ENCODE data around the gene FAT1.

FAT1 gene

DNA sequence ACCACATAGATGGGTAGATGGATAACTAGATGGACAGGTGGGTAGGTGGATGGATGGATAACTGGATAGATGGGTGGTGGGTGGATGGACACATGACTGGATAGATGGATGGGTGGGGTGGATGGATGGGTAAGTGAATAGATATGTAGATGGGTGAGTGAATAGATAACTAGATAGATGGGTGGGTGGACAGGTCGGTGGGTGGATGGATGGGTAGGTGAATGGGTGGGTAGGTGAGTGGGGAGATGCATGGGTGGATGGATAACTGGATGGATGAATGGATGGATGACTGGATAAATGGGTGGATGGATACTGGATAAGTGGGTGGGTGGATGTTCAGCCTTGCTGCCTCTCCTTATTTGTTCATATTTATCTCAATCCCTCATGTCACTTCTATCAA, 116.2 kb downstream of the FAT1 start:
- TF ChIP-seq EZH2 (optimal IDR thresholded peaks at IDR 0.05; ENCODE audit: low read depth, low read length): no peak
- TF ChIP-seq CTCF (IDR thresholded peaks at IDR 0.05; ENCODE audit: low read length): no peak
- TF ChIP-seq EZH2phosphoT487 (IDR thresholded peaks at IDR 0.05; ENCODE audit: low read length): no peak
- Histone ChIP-seq H3K4me1 (ENCODE audit: low read length) (no peaks in the 10 kb centered on the region), H3K4me3 (ENCODE audit: low read length) (no peak overlapping the region), H3K9me3 (replicated peaks; ENCODE audit: insufficient read depth, low read length) (no peaks in the 10 kb centered on the region), H4K20me1 (ENCODE audit: insufficient read depth, low read length) (no peaks in the 10 kb centered on the region), H3F3A (ENCODE audit: insufficient read depth, low read length) (no peaks in the 10 kb centered on the region), H2AFZ (ENCODE audit: low read length) (no peak overlapping the region), H3K27ac (ENCODE audit: low read length) (no peak overlapping the region), H3K9ac (ENCODE audit: low read length) (no peak overlapping the region), H3K9me2 (replicated peaks; ENCODE audit: insufficient read depth, low read length) (no peaks in the 10 kb centered on the region), H3K27me3 (replicated peaks; ENCODE audit: insufficient read depth, low read length) (no peaks in the 10 kb centered on the region), H3K36me3 (replicated peaks; ENCODE audit: insufficient read depth, low read length) (no peaks in the 10 kb centered on the region), H3K79me2 (ENCODE audit: low read length) (no peaks in the 10 kb centered on the region), H3K4me2 (ENCODE audit: low read depth, low read length) (no peak overlapping the region)
- DNase-seq: no peak

- H3K27ac ChIP-seq (ENCODE audit: low read length): no peak overlapping the region
- DNase-seq: no peak
- no peaks in the 10 kb centered on the region for H3K4me1 ChIP-seq (ENCODE audit: low read length)
- no peaks in the 10 kb centered on the region for H4K20me1 ChIP-seq (ENCODE audit: insufficient read depth, low read length)
- H3K79me2 ChIP-seq (ENCODE audit: low read length): no peaks in the 10 kb centered on the region
- TF ChIP-seq CTCF (IDR thresholded peaks at IDR 0.05; ENCODE audit: low read length) (no peak), EZH2 (optimal IDR thresholded peaks at IDR 0.05; ENCODE audit: low read depth, low read length) (no peak), EZH2phosphoT487 (IDR thresholded peaks at IDR 0.05; ENCODE audit: low read length) (no peak)
- H3K4me3 ChIP-seq (ENCODE audit: low read length): no peak overlapping the region
- H3K9me2 ChIP-seq (replicated peaks; ENCODE audit: insufficient read depth, low read length): no peaks in the 10 kb centered on the region
- no peaks in the 10 kb centered on the region for H3F3A ChIP-seq (ENCODE audit: insufficient read depth, low read length)
- no peaks in the 10 kb centered on the region for H3K36me3 ChIP-seq (replicated peaks; ENCODE audit: insufficient read depth, low read length)
- no peaks in the 10 kb centered on the region for H3K27me3 ChIP-seq (replicated peaks; ENCODE audit: insufficient read depth, low read length)
- no peak overlapping the region for H2AFZ ChIP-seq (ENCODE audit: low read length)
- no peak overlapping the region for H3K4me2 ChIP-seq (ENCODE audit: low read depth, low read length)
- no peak overlapping the region for H3K9ac ChIP-seq (ENCODE audit: low read length)
- no peaks in the 10 kb centered on the region for H3K9me3 ChIP-seq (replicated peaks; ENCODE audit: insufficient read depth, low read length)
These were observed 117.1 kb downstream of the FAT1 start for GRCh38 chr4:186606591-186606992.

GRCh38 chr4:186605261-186605865, 118.3 kb downstream of the FAT1 start:
- Histone ChIP-seq H3K9me3 (replicated peaks; ENCODE audit: insufficient read depth, low read length) (no peaks in the 10 kb centered on the region), H3K4me3 (ENCODE audit: low read length) (no peak overlapping the region)

More at GRCh38 chr4:186605261-186605865, 118.3 kb downstream of the FAT1 start:
- no peaks in the 10 kb centered on the region for H3K79me2 ChIP-seq (ENCODE audit: low read length)
- no peak overlapping the region for H2AFZ ChIP-seq (ENCODE audit: low read length)
- no peaks in the 10 kb centered on the region for H4K20me1 ChIP-seq (ENCODE audit: insufficient read depth, low read length)
- no peaks in the 10 kb centered on the region for H3K9me2 ChIP-seq (replicated peaks; ENCODE audit: insufficient read depth, low read length)
- no peaks in the 10 kb centered on the region for H3K27me3 ChIP-seq (replicated peaks; ENCODE audit: insufficient read depth, low read length)
- no peak overlapping the region for H3K4me2 ChIP-seq (ENCODE audit: low read depth, low read length)
- TF ChIP-seq EZH2 (optimal IDR thresholded peaks at IDR 0.05; ENCODE audit: low read depth, low read length): no peak
- TF ChIP-seq CTCF (IDR thresholded peaks at IDR 0.05; ENCODE audit: low read length): no peak
- no peak for TF ChIP-seq EZH2phosphoT487 (IDR thresholded peaks at IDR 0.05; ENCODE audit: low read length)
- H3K36me3 ChIP-seq (replicated peaks; ENCODE audit: insufficient read depth, low read length): no peaks in the 10 kb centered on the region
- no peak for DNase-seq
- H3F3A ChIP-seq (ENCODE audit: insufficient read depth, low read length): no peaks in the 10 kb centered on the region
- H3K9ac ChIP-seq (ENCODE audit: low read length): no peak overlapping the region
- H3K4me1 ChIP-seq (ENCODE audit: low read length): no peaks in the 10 kb centered on the region
- H3K27ac ChIP-seq (ENCODE audit: low read length): no peak overlapping the region
